SK-N-SH (cell line): Measurements from ENCODE around the gene YPEL3. TPM values are rescaled to one million over a fixed set of nuclear protein-coding genes. Genes with fewer than 3 reads are reported as not detected.

Source experiments
- CTCF ChIA-PET: fragments of 300-600, 350-600 bp; formaldehyde crosslinking; extraction: SDS; loops from one replicate; lab custom pipeline; 2021; lab: Yijun Ruan, JAX
- POLR2A ChIA-PET: fragments of 350-600 bp; sonication (Branson Sonifier 250); formaldehyde crosslinking; extraction: SDS; loops from one replicate; lab custom pipeline; 2020; ENCODE audit warnings: antibody characterized with exemption, inconsistent platforms; lab: Yijun Ruan, JAX
- DNase-seq: peaks from one replicate; pipeline ENCODE4 v3.0.0; 2012
- H2AFZ ChIP-seq: fragments of 200-600 bp; sonication (generic); 2 replicates; pipeline ENCODE4 v1.8.1; 2016; ENCODE audit warnings: antibody characterized with exemption, mild to moderate bottlenecking, low read depth
- H3F3A ChIP-seq: fragments of 200-600 bp; sonication (generic); replicated peaks from 2 replicates; pipeline ENCODE3; 2016; ENCODE audit warnings: antibody characterized with exemption, mild to moderate bottlenecking; ENCODE audit not compliant: insufficient read depth
- H3K27ac ChIP-seq, 2 experiments: fragments of 200-500 bp in 1 of 2; fragments of 200-600 bp in 1 of 2; sonication (Bioruptor generic) in 1 of 2; sonication (generic), shearing (Covaris generic) in 1 of 2; 2 replicates each; pipeline versions ENCODE4 v1.5.1 to v1.6.1; 2014 to 2016; ENCODE audit warnings: low read depth in 2 of 2, inconsistent platforms in 1 of 2, low read length in 1 of 2, mild to moderate bottlenecking in 1 of 2, mixed read lengths in 1 of 2
- H3K27me3 ChIP-seq: fragments of 200-600 bp; sonication (generic), shearing (Covaris generic); 2 replicates; pipeline ENCODE4 v1.6.1; 2016; ENCODE audit warnings: mixed run types; ENCODE audit not compliant: insufficient read depth
- H3K36me3 ChIP-seq, 2 experiments: fragments of 200-500 bp in 1 of 2; fragments of 200-600 bp in 1 of 2; sonication (Bioruptor generic) in 1 of 2; sonication (generic) in 1 of 2; replicated peaks in 1 of 2; 2 replicates each; pipeline versions ENCODE3 to v1.5.1; 2014 to 2016; ENCODE audit warnings: low read length in 1 of 2, mild to moderate bottlenecking in 1 of 2; ENCODE audit not compliant: insufficient read depth in 2 of 2, control insufficient read depth in 1 of 2
- H3K4me1 ChIP-seq, 2 experiments: fragments of 200-500 bp in 1 of 2; fragments of 200-600 bp in 1 of 2; sonication (Bioruptor generic) in 1 of 2; sonication (generic), shearing (Covaris generic) in 1 of 2; 2 replicates each; pipeline versions ENCODE4 v1.5.1 to v1.6.1; 2014 to 2016; ENCODE audit warnings: low read depth in 1 of 2, low read length in 1 of 2, mixed run types in 1 of 2; ENCODE audit not compliant: insufficient read depth in 2 of 2, control insufficient read depth in 1 of 2
- H3K4me2 ChIP-seq: fragments of 200-600 bp; sonication (generic), shearing (Covaris generic); 2 replicates; pipeline ENCODE4 v1.6.1; 2017; ENCODE audit warnings: mixed run types
- H3K4me3 ChIP-seq, 2 experiments: fragments of 200-500 bp in 1 of 2; fragments of 200-600 bp in 1 of 2; sonication (Bioruptor generic) in 1 of 2; sonication (generic), shearing (Covaris generic) in 1 of 2; 2 replicates each; pipeline versions ENCODE4 v1.5.1 to v1.8.1; 2014 to 2016; ENCODE audit warnings: low read depth in 2 of 2, inconsistent platforms in 1 of 2, low read length in 1 of 2, mild to moderate bottlenecking in 1 of 2, mixed read lengths in 1 of 2, moderate library complexity in 1 of 2
- H3K79me2 ChIP-seq: fragments of 200-600 bp; sonication (generic); 2 replicates; pipeline ENCODE4 v1.8.1; 2017; ENCODE audit warnings: mild to moderate bottlenecking; ENCODE audit not compliant: insufficient read depth
- H3K9ac ChIP-seq: fragments of 200-600 bp; sonication (generic); 2 replicates; pipeline ENCODE4 v1.6.1; 2017; ENCODE audit warnings: mixed run types
- H3K9me2 ChIP-seq: fragments of 200-600 bp; sonication (generic); 2 replicates; pipeline ENCODE4 v1.6.1; 2017; ENCODE audit warnings: mixed run types
- H3K9me3 ChIP-seq: fragments of 200-600 bp; sonication (generic); 2 replicates; pipeline ENCODE4 v1.6.1; 2017; ENCODE audit warnings: mixed run types, mild to moderate bottlenecking, moderate library complexity
- H4K20me1 ChIP-seq: fragments of 200-600 bp; sonication (generic); 2 replicates; pipeline ENCODE4 v1.6.1; 2017; ENCODE audit warnings: mild to moderate bottlenecking, mixed run types; ENCODE audit not compliant: insufficient read depth
- CHD2 ChIP-seq: fragments of 150-350 bp; IDR thresholded peaks from 2 replicates; pipeline ENCODE4 v1.6.1; 2018; ENCODE audit warnings: low read length; ENCODE audit not compliant: partially characterized antibody
- ELF1 ChIP-seq: IDR thresholded peaks from 2 replicates; pipeline ENCODE4 v1.4.0; 2012
- EZH2phosphoT487 ChIP-seq: fragments of 200-600 bp; sonication (generic); IDR thresholded peaks from 2 replicates; pipeline ENCODE4 v1.6.1; 2017; ENCODE audit warnings: low read depth, mixed run types, mild to moderate bottlenecking, antibody characterized with exemption, moderate library complexity, borderline replicate concordance
- FOSL2 ChIP-seq: IDR thresholded peaks from 2 replicates; pipeline ENCODE4 v1.4.0; 2012; ENCODE audit warnings: low read depth, mild to moderate bottlenecking, moderate library complexity, borderline replicate concordance
- FOXJ3 ChIP-seq: sonication (generic); formaldehyde crosslinking; IDR thresholded peaks from 2 replicates; pipeline ENCODE4 v1.5.1; 2020; ENCODE audit warnings: mild to moderate bottlenecking, missing genetic modification reagents
- FOXM1 ChIP-seq: IDR thresholded peaks from 2 replicates; pipeline ENCODE4 v1.4.0; 2012; ENCODE audit warnings: low read depth, mild to moderate bottlenecking
- GABPA ChIP-seq: IDR thresholded peaks from 2 replicates; pipeline ENCODE4 v1.4.0; 2012; ENCODE audit warnings: low read depth, mild to moderate bottlenecking
- GATA2 ChIP-seq: sonication (generic); formaldehyde crosslinking; IDR thresholded peaks from 2 replicates; pipeline ENCODE4 v1.5.0; 2020; ENCODE audit warnings: mild to moderate bottlenecking, missing genetic modification reagents
- IRF3 ChIP-seq: fragments of 150-350 bp; IDR thresholded peaks from 2 replicates; pipeline ENCODE4 v1.6.1; 2016; ENCODE audit warnings: mild to moderate bottlenecking, low read depth, low read length
- JUND ChIP-seq: IDR thresholded peaks from 2 replicates; pipeline ENCODE4 v1.4.0; 2012
- NRF1 ChIP-seq: IDR thresholded peaks from 2 replicates; pipeline ENCODE4 v1.6.1; 2012; ENCODE audit warnings: low read depth, mild to moderate bottlenecking, low read length
- PBX3 ChIP-seq: IDR thresholded peaks from 2 replicates; pipeline ENCODE4; 2012
- POLR2AphosphoS5 ChIP-seq: IDR thresholded peaks from 2 replicates; pipeline ENCODE4 v1.6.1; 2012; ENCODE audit warnings: low read depth, low read length
- RCOR1 ChIP-seq: fragments of 150-350 bp; IDR thresholded peaks from 2 replicates; pipeline ENCODE4 v1.6.1; 2017; ENCODE audit warnings: antibody characterized with exemption, low read length
- SIN3A ChIP-seq: IDR thresholded peaks from 2 replicates; pipeline ENCODE4 v1.6.1; 2012; ENCODE audit warnings: low read depth, mild to moderate bottlenecking, low read length, moderate library complexity, borderline replicate concordance
- TAF1 ChIP-seq: IDR thresholded peaks from 2 replicates; pipeline ENCODE4 v1.6.1; 2012; ENCODE audit warnings: low read depth, mild to moderate bottlenecking, low read length, moderate library complexity, borderline replicate concordance
- USF1 ChIP-seq: IDR thresholded peaks from 2 replicates; pipeline ENCODE4 v1.4.0; 2012; ENCODE audit warnings: low read depth, borderline replicate concordance
- USF2 ChIP-seq: fragments of 150-350 bp; IDR thresholded peaks from 2 replicates; pipeline ENCODE4 v1.6.1; 2017; ENCODE audit warnings: antibody characterized with exemption, low read length, low read depth, borderline replicate concordance
- WGBS: methylation state at CpG from one replicate; pipeline ENCODE4 v1.1.6; 2017; ENCODE audit warnings: low lambda C conversion rate; 5-methylcytosine and 5-hydroxymethylcytosine counted together
- polyA plus RNA-seq, 3 experiments: library from polyadenylated mRNA; depleted of rRNA; stranded (reverse); fragments of >200 nt; gene quantifications; 2 replicates each; pipeline ENCODE4 v1.2.3, GENCODE V29; 2012

Gene YPEL3
- polyA plus RNA-seq, 1 of the 3 experiments (the other 2 are of a cell fraction), result 36.6 TPM

GRCh38 chr16:30084816-30085159, 11.2 kb downstream of the YPEL3 start:
- no peak for DNase-seq
- H3F3A ChIP-seq, result peaks cover 28% of the 10 kb centered on the region
- no peaks in the 10 kb centered on the region for H3K9me3 ChIP-seq
- H3K9ac ChIP-seq, result no peak overlapping the region
- WGBS, result 100% methylated on average over 2 of the region's 17 CpGs
- no peak overlapping the region; a peak in 1 of 4 replicates for H3K27ac ChIP-seq
- H3K79me2 ChIP-seq, result peaks cover 28% of the 10 kb centered on the region
- ChIA-PET CTCF (interaction anchor here (1.1 to 1.4 kb wide), 2 partner anchors 29 to 37 kb away, joined by 3 read pairs; partner anchors contain the start of gene GDPD3), POLR2A (interaction anchor here (0.7 to 1.5 kb wide), 3 partner anchors 18 to 24 kb away, joined by 3 to 4 read pairs (median 3); partner anchors contain the start of gene ALDOA)
- H4K20me1 ChIP-seq, result peaks cover 12% of the 10 kb centered on the region
- H3K27me3 ChIP-seq, result no peaks in the 10 kb centered on the region
- no peak overlapping the region for H2AFZ ChIP-seq
- no peak overlapping the region for H3K4me3 ChIP-seq
- H3K36me3 ChIP-seq, result peaks cover 28 to 42% of the 10 kb centered on the region in 2 experiments
- no peak overlapping the region for H3K4me2 ChIP-seq
- H3K4me1 ChIP-seq, result peaks cover 0 to 6% of the 10 kb centered on the region in 2 experiments; a peak in 1 of 4 replicates
- TF ChIP-seq FOXJ3 (CRISPR knock-in tag) (no peak), ELF1 (no peak), JUND (no peak), SIN3A (no peak), RCOR1 (no peak), NRF1 (no peak), POLR2AphosphoS5 (no peak)
- no peaks in the 10 kb centered on the region for H3K9me2 ChIP-seq

GRCh38 chr16:30084096-30084815, 11.8 kb downstream of the YPEL3 start:
- Histone ChIP-seq H3K27me3 (no peaks in the 10 kb centered on the region), H3K9ac (no peak overlapping the region), H3K4me2 (no peak overlapping the region), H3K79me2 (peaks cover 34% of the 10 kb centered on the region), H3K27ac (no peak overlapping the region; a peak in 1 of 4 replicates), H3K9me3 (no peaks in the 10 kb centered on the region), H3K9me2 (no peaks in the 10 kb centered on the region), H4K20me1 (peaks cover 18% of the 10 kb centered on the region), H3K4me1 (peaks cover 0 to 6% of the 10 kb centered on the region in 2 experiments; a peak in 1 of 4 replicates), H3K36me3 (peaks cover 33 to 47% of the 10 kb centered on the region in 2 experiments), H3F3A (peaks cover 28% of the 10 kb centered on the region), H3K4me3 (no peak overlapping the region), H2AFZ (no peak overlapping the region)
- 87% methylated on average over 16 of the region's 18 CpGs for WGBS
- DNase-seq, result no peak
- ChIA-PET CTCF (interaction anchor here (1.1 to 5.1 kb wide), 3 partner anchors 8 to 36 kb away, joined by 3 to 49 read pairs (median 3); partner anchors contain the start of genes GDPD3 and TBX6), POLR2A (interaction anchor here (0.7 kb wide), 1 partner anchor 18 kb away, joined by 3 read pairs; no protein-coding TSS in a partner anchor)
- TF ChIP-seq ELF1, result no peak
- no peak for TF ChIP-seq FOXM1
- no peak for TF ChIP-seq USF2
- no peak; the same call in 1 of the 2 replicates for TF ChIP-seq POLR2AphosphoS5
- TF ChIP-seq FOSL2, result no peak
- no peak for TF ChIP-seq TAF1
- TF ChIP-seq EZH2phosphoT487, result no peak
- no peak for TF ChIP-seq FOXJ3 (CRISPR knock-in tag)
- TF ChIP-seq IRF3, result no peak
- TF ChIP-seq NRF1, result no peak
- TF ChIP-seq RCOR1, result no peak
- no peak for TF ChIP-seq USF1
- no peak for TF ChIP-seq GABPA
- TF ChIP-seq CHD2, result no peak
- no peak for TF ChIP-seq JUND
- no peak for TF ChIP-seq GATA2 (CRISPR knock-in tag)
- TF ChIP-seq PBX3, result no peak
